Cardiac septum (tissue), 1 donor: ENCODE data around the gene IPO9. TPM values are rescaled to one million over a fixed set of nuclear protein-coding genes. Genes with fewer than 3 reads are reported as not detected.
"Not testable (repeated sequence)": the region's sequence is repeated elsewhere in the genome, so short reads cannot be mapped to it uniquely, and the experiment has no call there.

Source experiments
- DNase-seq: peaks from one replicate; pipeline ENCODE4 v3.0.0-alpha.2; 2020; ENCODE audit warnings: low spot score
- intact Hi-C: fragments of 100-400 bp; cut with DNase I; formaldehyde crosslinking; loops from one replicate; pipeline ENCODE4 v1.14.0; 2022
- total RNA-seq: library from RNA; stranded (reverse); fragmentation: NEBNext Ultra II Directional; extraction: Animal tissue kit (Norgen Biotek cat#: 25700); gene quantifications from one replicate; pipeline ENCODE4 v1.2.1, GENCODE V29; 2021
- donor health status: DM: no; HTN: no; CAD: no.

IPO9 gene
- total RNA-seq, 1 donor from 2014 or later, result 24.7 TPM

GRCh38 chr1:201806801-201807200, 22.2 kb upstream of the IPO9 start:
- intact Hi-C loops, result no loop called here
- DNase-seq, result no peak

- DNase-seq, result no peak
Observed at GRCh38 chr1:201807958-201808632, 20.9 kb upstream of the IPO9 start.

GRCh38 chr1:201808633-201808990, 20.3 kb upstream of the IPO9 start:
- intact Hi-C loops, result no loop called here
- no peak for DNase-seq

More at GRCh38 chr1:201807958-201808632, 20.9 kb upstream of the IPO9 start:
- intact Hi-C loops, result no loop called here

- intact Hi-C loops, result no loop called here
- DNase-seq, result no peak
Observed at GRCh38 chr1:201809876-201810275, 19.1 kb upstream of the IPO9 start.

GRCh38 chr1:201810466-201811216, 18.3 kb upstream of the IPO9 start:
- intact Hi-C loops, result no loop called here
- DNase-seq, result no peak

- intact Hi-C loops, result no loop called here
Observed at GRCh38 chr1:201813226-201813625, 15.7 kb upstream of the IPO9 start.

GRCh38 chr1:201816309-201816854, 12.6 kb upstream of the IPO9 start:
- DNase-seq, result no peak
- intact Hi-C loops, result no loop called here

More at GRCh38 chr1:201813226-201813625, 15.7 kb upstream of the IPO9 start:
- DNase-seq, result no peak

GRCh38 chr1:201818971-201819750, 9.8 kb upstream of the IPO9 start:
- no peak for DNase-seq
- intact Hi-C loops, result no loop called here

- DNase-seq, result no peak
- intact Hi-C loops, result loop anchor here (10.0 kb wide), 1 partner anchor 74 kb away; no protein-coding TSS in a partner anchor
Observed at GRCh38 chr1:201820413-201820812, 8.5 kb upstream of the IPO9 start.

GRCh38 chr1:201825245-201825644, 3.7 kb upstream of the IPO9 start:
- DNase-seq, result no peak
- intact Hi-C loops, result loop anchor here (5.0 to 10.0 kb wide), 3 partner anchors 70 to 147 kb away; partner anchors contain the start of gene TIMM17A

- no peak for DNase-seq
- intact Hi-C loops, result loop anchor here (5.0 to 10.0 kb wide), 3 partner anchors 68 to 145 kb away; partner anchors contain the start of gene TIMM17A
Observed at GRCh38 chr1:201826830-201827229, 2.1 kb upstream of the IPO9 start.

- DNase-seq, result no peak
- intact Hi-C loops, result loop anchor here (5.0 to 10.0 kb wide), 3 partner anchors 67 to 145 kb away; partner anchors contain the start of gene TIMM17A
Observed at GRCh38 chr1:201827321-201828216, 1.4 kb upstream of the IPO9 start.

GRCh38 chr1:201828217-201828819, 639 bp upstream of the IPO9 start:
- intact Hi-C loops, result loop anchor here (5.0 to 10.0 kb wide), 3 partner anchors 66 to 144 kb away; partner anchors contain the start of gene TIMM17A
- DNase-seq, result no peak

GRCh38 chr1:201831371-201831770, 2.4 kb downstream of the IPO9 start:
- intact Hi-C loops, result no loop called here

GRCh38 chr1:201834621-201835020, 5.7 kb downstream of the IPO9 start:
- intact Hi-C loops, result no loop called here
- no peak for DNase-seq

More at GRCh38 chr1:201831371-201831770, 2.4 kb downstream of the IPO9 start:
- no peak for DNase-seq

- no peak for DNase-seq
- intact Hi-C loops, result no loop called here
Observed at GRCh38 chr1:201838381-201838780, 9.4 kb downstream of the IPO9 start.

GRCh38 chr1:201839089-201839488, 10.1 kb downstream of the IPO9 start:
- DNase-seq, intact Hi-C loops: not testable (repeated sequence)

- intact Hi-C loops, result no loop called here
- no peak for DNase-seq
Observed at GRCh38 chr1:201840055-201840454, 11.1 kb downstream of the IPO9 start.
